ENCODE measurements around the gene NFILZ. TPM values are rescaled to one million over a fixed set of nuclear protein-coding genes. Genes with fewer than 3 reads are reported as not detected.

NFILZ gene, protein sequence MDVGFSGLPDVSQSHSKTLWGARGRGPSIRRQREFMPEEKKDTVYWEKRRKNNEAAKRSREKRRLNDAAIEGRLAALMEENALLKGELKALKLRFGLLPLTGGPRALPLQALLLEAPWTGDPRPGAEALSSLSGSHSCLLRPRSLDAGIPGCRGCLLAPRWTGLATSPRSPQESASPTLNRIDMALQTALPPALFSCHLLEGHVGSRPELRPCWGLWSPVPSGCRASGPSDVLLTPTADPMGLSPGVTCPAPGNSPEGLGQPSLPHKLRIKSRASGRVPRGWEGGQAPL
- total RNA-seq: not detected in 2 replicates

- DNase-seq: no peak
- ChIA-PET CTCF (no interaction called here), POLR2A (no interaction called here)
- Mint-ChIP-seq H3K9me3 (no peaks in the 10 kb centered on the region), H3K27me3 (peaks cover 1% of the 10 kb centered on the region), H3K36me3 (ENCODE audit: low read depth) (no peaks in the 10 kb centered on the region), H3K4me3 (no peak within 1 kb of the TSS), H3K4me1 (no peaks in the 10 kb centered on the region), H3K27ac (no peak within 1 kb of the TSS)
- TF ChIP-seq, protein P1, sequence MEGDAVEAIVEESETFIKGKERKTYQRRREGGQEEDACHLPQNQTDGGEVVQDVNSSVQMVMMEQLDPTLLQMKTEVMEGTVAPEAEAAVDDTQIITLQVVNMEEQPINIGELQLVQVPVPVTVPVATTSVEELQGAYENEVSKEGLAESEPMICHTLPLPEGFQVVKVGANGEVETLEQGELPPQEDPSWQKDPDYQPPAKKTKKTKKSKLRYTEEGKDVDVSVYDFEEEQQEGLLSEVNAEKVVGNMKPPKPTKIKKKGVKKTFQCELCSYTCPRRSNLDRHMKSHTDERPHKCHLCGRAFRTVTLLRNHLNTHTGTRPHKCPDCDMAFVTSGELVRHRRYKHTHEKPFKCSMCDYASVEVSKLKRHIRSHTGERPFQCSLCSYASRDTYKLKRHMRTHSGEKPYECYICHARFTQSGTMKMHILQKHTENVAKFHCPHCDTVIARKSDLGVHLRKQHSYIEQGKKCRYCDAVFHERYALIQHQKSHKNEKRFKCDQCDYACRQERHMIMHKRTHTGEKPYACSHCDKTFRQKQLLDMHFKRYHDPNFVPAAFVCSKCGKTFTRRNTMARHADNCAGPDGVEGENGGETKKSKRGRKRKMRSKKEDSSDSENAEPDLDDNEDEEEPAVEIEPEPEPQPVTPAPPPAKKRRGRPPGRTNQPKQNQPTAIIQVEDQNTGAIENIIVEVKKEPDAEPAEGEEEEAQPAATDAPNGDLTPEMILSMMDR (IDR thresholded peaks at IDR 0.05): no peak
- no peak for ATAC-seq (ENCODE audit: low read depth)
- intact Hi-C loops (cut with micrococcal nuclease): no loop called here
These were observed at the start of gene NFILZ for GRCh38 chr19:8629996-8630683. NFILZ (plus strand) TSS chr19:8630633; CDS start chr19:8676766, 46,133 bp downstream.

DNA sequence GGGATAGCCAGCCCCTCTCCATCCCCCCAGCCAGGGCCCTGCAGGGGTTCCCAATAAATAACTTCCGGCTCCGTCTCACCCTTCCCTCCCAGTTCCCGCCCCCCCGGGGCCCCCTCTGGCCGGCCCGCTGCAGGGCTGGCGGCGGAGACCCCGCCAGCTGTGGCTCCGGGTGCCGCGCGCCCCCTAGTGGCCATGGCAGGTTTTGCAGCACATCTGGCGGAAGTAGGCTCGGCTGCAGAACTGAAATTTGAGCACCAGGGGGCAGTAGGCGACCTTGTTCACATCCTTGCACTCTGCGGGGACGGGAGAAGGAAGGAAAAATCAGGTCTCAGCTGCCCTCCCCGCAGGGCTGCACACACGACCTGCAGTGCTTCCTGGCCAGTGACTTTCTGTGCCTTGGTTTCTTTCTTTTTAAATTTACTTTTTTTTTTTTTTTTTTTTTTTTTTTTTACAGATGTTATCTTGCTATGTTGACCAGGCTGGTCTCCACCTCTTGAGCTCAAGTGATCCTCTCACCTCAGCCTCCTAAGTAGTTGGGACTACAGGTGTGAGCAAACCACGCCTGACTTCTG, 49.6 kb upstream of the NFILZ start:
- TF ChIP-seq, protein P1 (IDR thresholded peaks at IDR 0.05): peak; percentile 95
- peak; percentile 81 for DNase-seq
- Mint-ChIP-seq H3K4me3 (no peak overlapping the region), H3K9me3 (no peaks in the 10 kb centered on the region), H3K27me3 (peaks cover 2% of the 10 kb centered on the region), H3K27ac (no peak overlapping the region), H3K4me1 (peaks cover 35% of the 10 kb centered on the region), H3K36me3 (ENCODE audit: low read depth) (no peaks in the 10 kb centered on the region)
- POLR2A ChIA-PET: interaction anchor here (0.6 to 3.1 kb wide), 6 partner anchors 38 to 379 kb away, joined by 3 to 13 read pairs (median 4); partner anchors contain the start of gene ZNF414
- intact Hi-C loops (cut with micrococcal nuclease): loop anchor here (1.0 to 2.0 kb wide), 3 partner anchors 62 to 226 kb away; no protein-coding TSS in a partner anchor
- CTCF ChIA-PET: interaction anchor here (0.9 to 7.7 kb wide), 13 partner anchors 10 to 226 kb away, joined by 3 to 44 read pairs (median 7); partner anchors contain the start of genes MARCHF2 and ZNF414
- ATAC-seq (ENCODE audit: low read depth): peak; percentile 73

DNA sequence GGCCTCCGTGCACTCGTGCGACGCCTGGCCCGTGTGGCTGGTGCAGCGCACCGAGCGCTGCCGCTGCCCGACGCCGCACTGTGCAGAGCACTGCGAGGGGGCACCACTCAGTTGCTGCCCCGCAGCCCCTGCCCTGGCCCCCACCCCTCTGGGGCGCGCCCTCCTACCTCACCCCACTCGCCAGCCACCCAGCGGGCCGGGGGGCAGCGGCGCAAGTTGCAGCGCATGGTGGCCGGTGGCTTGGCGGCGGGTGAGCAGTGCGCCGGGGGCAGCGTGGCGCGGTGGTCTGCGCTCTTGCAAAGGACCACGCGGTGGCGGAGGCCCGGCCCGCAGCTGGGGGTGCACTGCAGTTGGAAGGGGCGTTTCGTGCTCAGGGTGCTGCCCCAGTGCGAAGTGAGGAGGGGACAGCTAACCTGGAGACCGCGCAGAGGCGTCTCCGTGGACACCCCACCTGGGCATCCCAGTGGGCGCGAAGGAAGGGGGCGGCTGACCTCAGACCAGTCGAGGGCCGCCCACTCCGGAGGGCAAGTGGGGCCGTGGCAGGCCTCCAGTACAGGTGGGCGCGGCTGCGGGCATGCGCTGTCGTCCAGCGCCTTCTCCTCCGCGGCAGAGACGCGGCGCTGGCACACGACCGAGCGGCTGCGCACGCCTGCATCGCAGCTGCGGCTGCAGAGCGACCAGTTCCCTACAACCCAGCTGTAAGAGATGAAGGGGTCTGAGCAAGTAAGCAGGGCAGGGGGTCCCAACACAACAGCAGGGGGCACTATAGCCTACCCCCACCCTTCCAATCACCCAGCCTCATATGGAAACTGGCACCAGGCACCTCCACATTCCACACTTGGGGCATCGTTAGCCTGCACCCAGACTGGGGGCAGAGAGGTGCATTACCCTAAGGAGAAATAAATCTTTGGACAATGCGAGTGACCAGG, 45.2 kb upstream of the NFILZ start:
- no peaks in the 10 kb centered on the region for H3K4me1 Mint-ChIP-seq
- CTCF ChIA-PET: interaction anchor here (0.9 kb wide), 1 partner anchor 232 kb away, joined by 3 read pairs; no protein-coding TSS in a partner anchor

GRCh38 chr19:8585894-8586750, 44.3 kb upstream of the NFILZ start:
- Mint-ChIP-seq H3K27ac (no peak overlapping the region), H3K4me3 (peak overlapping the region; percentile 6), H3K9me3 (no peaks in the 10 kb centered on the region), H3K4me1 (no peaks in the 10 kb centered on the region), H3K27me3 (peaks cover 2% of the 10 kb centered on the region), H3K36me3 (ENCODE audit: low read depth) (no peaks in the 10 kb centered on the region)
- no peak for DNase-seq
- ChIA-PET CTCF (interaction anchor here (0.9 kb wide), 1 partner anchor 233 kb away, joined by 3 read pairs; no protein-coding TSS in a partner anchor), POLR2A (interaction anchor here (0.6 kb wide), 1 partner anchor 175 kb away, joined by 7 read pairs; no protein-coding TSS in a partner anchor)
- intact Hi-C loops (cut with micrococcal nuclease): no loop called here
- TF ChIP-seq, protein P1 (IDR thresholded peaks at IDR 0.05): no peak
- ATAC-seq (ENCODE audit: low read depth): no peak

More for the DNA sequence above, 45.2 kb upstream of the NFILZ start:
- H3K36me3 Mint-ChIP-seq (ENCODE audit: low read depth): no peaks in the 10 kb centered on the region
- H3K9me3 Mint-ChIP-seq: no peaks in the 10 kb centered on the region
- H3K27me3 Mint-ChIP-seq: peaks cover 2% of the 10 kb centered on the region
- TF ChIP-seq, protein P1 (IDR thresholded peaks at IDR 0.05): no peak
- no peak for ATAC-seq (ENCODE audit: low read depth)
- POLR2A ChIA-PET: no interaction called here
- no peak for DNase-seq
- no peak overlapping the region for H3K27ac Mint-ChIP-seq
- no peak overlapping the region for H3K4me3 Mint-ChIP-seq
- intact Hi-C loops (cut with micrococcal nuclease): no loop called here
